Purkinje cell (primary cell): ENCODE measurements around the gene STIL. TPM values are rescaled to one million over a fixed set of nuclear protein-coding genes. Genes with fewer than 3 reads are reported as not detected.

ENCODE experiments used
- polyA plus RNA-seq: library from polyadenylated mRNA; unstranded; fragments of >200 nt; fragmentation: Nextera tagmentation; gene quantifications from 2 replicates; pipeline ENCODE4 v1.2.1, GENCODE V29; 2014

STIL gene
- 1.2 TPM in 1 of 2 replicates, not detected in the other for polyA plus RNA-seq

GRCh38 chr1:47313915-47314664, at the start of gene STIL:
TSS of gene STIL (minus strand) at chr1:47314147. CDS start at chr1:47310319, 3,828 bp downstream.

DNA sequence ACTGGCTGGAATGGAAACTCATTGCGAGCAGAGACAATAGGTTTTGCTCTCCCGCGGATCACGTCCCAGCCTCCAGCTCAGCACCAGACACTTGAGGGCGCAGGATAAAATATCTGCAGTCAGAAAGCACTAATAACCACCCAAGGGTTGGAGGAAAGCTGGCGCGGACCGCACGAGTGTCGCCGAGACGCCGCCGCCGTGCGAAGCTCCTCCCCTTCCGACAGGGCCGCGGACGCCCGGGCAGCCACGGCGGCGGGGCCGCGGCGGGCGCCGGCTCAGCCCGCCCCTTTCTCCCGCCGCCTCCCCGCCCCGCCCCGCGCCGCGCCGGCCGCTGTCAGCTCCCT, 19.6 kb upstream of the STIL start, which contains the start of gene CMPK1:
TSS of gene CMPK1 (plus strand) at position 213 of the 344 bp plus-strand sequence. CDS start 156 bp downstream, outside the sequence.

DNA sequence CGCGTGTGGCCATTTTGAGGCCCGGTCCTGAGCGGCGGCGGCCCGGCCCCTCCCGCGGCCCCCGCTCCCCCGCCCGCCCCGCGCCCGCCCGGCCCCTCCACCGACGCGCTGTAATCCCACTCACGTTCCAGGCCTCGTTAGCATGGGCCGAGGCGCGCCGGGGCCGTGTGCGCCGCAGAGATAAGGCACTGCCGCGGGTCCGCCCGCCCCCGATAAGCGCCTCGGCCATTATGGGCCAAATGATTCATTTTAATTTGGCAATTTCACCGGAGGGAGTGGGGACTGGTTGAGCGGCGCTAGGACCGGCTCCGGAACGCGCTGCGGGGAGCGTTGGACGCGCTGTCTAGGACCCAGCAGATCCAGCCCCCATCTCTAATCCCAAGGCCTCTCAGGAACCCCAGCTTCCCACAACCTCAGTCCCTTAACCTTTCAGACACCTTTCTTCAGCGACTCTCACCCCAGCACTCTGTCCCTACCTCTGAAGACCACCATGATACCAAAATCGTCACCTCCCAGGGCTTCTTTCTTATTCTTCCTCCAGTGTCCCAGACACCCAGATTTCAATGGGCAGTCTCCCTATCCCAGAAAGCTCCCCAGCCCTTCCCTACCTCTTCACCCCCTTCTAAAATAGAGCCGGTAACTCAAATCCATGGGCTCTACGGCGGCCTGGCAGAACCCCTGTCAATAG, 81.6 kb downstream of the STIL start, which contains the start of gene TAL1:
TSS of gene TAL1 (minus strand) at position 39 of the 688 bp plus-strand sequence. CDS start 6,337 bp downstream, outside the sequence.

Other genes starting within 250 kb of the STIL start
- 0.67 and 4.8 TPM in 2 replicates for gene CYP4Z1, start 246.9 kb downstream of the STIL start, polyA plus RNA-seq
- gene CYP4A22, start 176.7 kb downstream of the STIL start, polyA plus RNA-seq = 0.23 TPM in 1 of 2 replicates, not detected in the other
- not detected in 2 replicates for gene PDZK1IP1, start 124.1 kb downstream of the STIL start, polyA plus RNA-seq
- not detected in 2 replicates for gene TAL1, start 81.9 kb downstream of the STIL start, polyA plus RNA-seq
- gene CMPK1, start 19.6 kb upstream of the STIL start, polyA plus RNA-seq = 104 and 112 TPM in 2 replicates
- not detected in 2 replicates for gene FOXE3, start 102.1 kb upstream of the STIL start, polyA plus RNA-seq
- gene FOXD2, start 123.9 kb upstream of the STIL start, polyA plus RNA-seq = not detected in 2 replicates